Jurkat, Clone E6-1 (cell line): ENCODE results near the gene POP5.
"Not testable (repeated sequence)": the region's sequence is repeated elsewhere in the genome, so short reads cannot be mapped to it uniquely, and the experiment has no call there.

Experiments
- DNase-seq: peaks from one replicate; pipeline ENCODE4 v3.0.0-alpha.2; 2011; ENCODE audit warnings: low read depth, low spot score
- H3K4me3 ChIP-seq: 2 replicates; pipeline ENCODE4 v1.5.1; 2011; ENCODE audit warnings: mild to moderate bottlenecking, low read length, control low read depth, moderate library complexity

Gene POP5

DNA sequence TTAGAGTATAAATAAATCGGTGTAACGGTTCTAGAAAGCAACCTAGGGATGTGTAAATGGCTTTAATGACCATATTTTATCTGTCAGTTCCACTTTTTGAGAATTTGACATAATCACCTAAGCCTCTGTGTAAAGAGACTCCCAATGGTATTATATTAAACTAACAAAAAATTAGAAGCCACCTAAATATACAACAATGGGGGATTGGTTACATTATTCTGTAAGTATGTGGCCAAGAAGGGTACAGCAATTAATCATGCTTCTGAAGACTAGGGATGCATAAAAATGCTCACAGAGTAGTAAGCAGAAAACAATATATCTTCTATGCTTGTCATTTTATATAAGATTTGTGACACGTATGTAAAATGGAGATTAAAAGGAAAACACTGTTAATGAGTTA is 36.5 kb downstream of the POP5 start:
- DNase-seq = no peak
- no peak overlapping the region for H3K4me3 ChIP-seq

- no peak overlapping the region for H3K4me3 ChIP-seq
- no peak for DNase-seq
These were observed 39.0 kb downstream of the POP5 start for GRCh38 chr12:120542166-120542565.

DNA sequence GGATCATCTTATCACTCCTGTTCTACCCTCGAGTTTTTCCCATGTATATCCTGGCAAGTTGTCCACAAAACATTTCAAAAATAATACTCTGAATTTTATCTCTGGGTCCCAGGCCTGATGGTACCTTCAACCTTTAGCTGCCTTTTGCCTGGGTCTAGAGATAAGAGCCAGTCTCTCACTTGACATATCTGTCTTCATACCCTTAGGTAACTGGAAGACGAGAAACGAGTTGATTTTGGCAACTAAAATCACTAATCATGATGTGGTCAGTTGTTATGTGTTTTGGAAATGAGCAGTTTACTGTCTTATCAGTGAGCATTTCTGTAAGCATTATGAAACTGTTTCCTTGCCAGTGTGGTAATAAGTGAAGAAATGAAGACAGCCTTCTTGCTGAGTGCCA is 40.8 kb downstream of the POP5 start:
- no peak overlapping the region for H3K4me3 ChIP-seq
- DNase-seq = no peak

GRCh38 chr12:120539303-120539702 is 41.9 kb downstream of the POP5 start:
- H3K4me3 ChIP-seq = no peak overlapping the region
- DNase-seq = no peak

DNA sequence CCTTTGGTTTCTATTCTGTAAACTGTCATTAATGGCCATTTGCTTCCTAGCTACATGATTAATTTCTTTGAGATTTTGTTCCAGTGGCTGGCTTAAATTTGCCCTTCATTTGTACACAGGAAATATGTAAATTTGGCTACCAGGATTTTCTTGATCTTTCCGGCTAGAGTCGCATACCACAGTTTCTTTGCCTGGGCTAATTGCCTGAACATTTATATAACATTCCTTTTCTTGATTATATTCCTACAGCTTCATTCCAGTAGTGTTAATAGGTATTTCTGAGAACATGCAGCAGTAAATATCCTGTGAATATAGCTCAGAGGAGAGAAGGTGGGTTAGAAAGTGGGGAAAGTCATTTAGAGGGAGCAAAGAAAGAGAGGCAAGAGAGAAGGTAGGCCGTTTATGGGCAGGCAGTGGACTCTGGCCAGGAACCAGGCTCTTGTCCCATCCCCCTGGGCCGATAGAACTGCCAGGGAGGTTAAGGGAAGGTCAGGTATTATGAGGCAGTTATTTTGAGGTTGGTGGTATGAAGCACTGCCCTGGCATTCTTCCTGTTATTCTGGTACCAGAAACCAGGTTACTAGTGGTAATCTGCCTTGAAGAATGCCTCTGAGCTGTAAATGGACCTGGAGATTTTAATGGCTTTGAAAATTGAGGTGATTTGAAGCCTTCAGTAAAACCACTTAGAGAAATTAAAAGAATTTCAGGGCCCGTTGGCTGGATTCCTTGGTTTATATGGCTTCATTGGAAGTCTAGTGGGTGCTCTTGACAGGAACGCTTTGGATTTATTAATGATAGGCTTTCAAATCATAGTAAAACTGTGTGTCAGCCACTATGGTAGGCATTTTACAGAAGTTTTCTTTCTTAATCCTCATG is 42.7 kb downstream of the POP5 start:
- no peak for DNase-seq
- no peak overlapping the region for H3K4me3 ChIP-seq

DNA sequence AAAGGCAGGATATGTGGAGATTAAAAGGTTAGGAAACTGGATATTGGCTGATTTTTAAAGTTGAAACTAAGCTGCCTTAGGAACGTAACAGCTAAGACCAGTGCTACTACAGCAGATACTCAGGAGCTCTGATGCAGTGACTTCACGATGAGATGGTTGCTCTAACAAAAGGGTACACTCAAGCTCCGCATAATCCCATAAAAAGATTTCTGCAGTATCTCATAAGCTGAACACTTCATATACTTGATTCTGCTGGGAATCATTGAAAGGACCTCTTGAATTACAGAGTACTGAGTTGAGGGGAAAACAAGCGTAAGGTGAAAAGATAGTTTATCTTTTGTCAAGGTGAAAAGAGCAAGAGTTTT is 43.4 kb downstream of the POP5 start:
- no peak overlapping the region for H3K4me3 ChIP-seq
- DNase-seq = no peak

DNA sequence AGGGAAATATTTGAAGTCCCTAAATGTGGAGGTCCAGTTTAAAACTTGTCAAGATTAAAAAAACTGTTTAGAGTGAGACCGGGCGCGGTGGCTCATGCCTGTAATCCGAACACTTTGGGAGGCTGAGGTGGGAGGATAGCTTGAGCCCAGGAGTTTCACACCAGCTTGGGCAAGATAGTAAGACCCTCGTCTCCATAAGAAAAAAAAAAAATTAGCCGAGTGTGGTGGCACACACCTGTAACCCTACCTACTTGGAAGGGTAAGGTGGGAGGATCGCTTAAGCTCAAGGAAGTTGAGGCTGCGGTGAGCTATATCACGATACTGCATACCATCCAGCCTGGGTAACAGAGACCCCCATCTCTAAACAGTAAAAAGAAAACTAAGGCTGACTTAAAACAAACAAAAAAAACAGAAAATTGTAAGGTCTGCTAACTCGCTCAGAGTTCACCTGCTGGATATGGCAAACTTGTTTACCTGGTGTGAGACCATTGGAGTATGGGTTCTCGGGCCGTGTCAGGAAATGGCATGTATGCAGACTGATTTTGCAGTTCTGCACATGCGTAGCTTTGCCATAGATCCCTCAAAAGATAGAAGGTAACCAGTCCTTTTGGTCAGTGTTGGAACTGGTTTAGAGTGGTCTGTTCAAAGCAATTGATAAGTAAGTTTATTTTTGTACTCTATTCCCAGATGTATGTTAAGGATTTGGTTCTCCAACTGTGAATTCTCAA is 45.0 kb downstream of the POP5 start:
- DNase-seq = no peak
- H3K4me3 ChIP-seq = no peak overlapping the region

- peak overlapping the region; percentile 77 for H3K4me3 ChIP-seq
- DNase-seq = no peak
These were observed 46.2 kb downstream of the POP5 start for GRCh38 chr12:120534703-120535655.

DNA sequence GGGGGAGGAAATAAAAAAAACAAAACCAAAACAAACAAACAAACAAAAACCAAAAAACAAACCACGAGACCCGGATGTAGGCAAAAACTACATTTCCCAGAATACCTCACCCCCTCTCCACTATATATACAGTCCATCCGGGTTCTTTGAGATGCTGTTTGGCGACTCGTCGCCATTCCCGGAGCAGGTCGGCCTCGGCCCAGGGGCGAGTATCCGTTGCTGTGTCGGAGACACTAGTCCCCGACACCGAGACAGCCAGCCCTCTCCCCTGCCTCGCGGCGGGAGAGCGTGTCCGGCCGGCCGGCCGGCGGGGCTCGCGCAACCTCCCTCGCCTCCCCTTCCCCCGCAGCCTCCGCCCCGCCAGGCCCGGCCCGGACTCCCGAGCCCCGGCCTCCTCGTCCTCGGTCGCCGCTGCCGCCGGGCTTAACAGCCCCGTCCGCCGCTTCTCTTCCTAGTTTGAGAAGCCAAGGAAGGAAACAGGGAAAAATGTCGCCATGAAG is 46.9 kb downstream of the POP5 start, which contains the start of gene RNF10:
Gene RNF10, plus strand, starts transcription at position 154 of the 500 bp plus-strand sequence. CDS start 456 bp downstream, outside the sequence.
- peak; percentile 92 for DNase-seq
- H3K4me3 ChIP-seq = peak within 1 kb of the TSS; percentile 77

DNA sequence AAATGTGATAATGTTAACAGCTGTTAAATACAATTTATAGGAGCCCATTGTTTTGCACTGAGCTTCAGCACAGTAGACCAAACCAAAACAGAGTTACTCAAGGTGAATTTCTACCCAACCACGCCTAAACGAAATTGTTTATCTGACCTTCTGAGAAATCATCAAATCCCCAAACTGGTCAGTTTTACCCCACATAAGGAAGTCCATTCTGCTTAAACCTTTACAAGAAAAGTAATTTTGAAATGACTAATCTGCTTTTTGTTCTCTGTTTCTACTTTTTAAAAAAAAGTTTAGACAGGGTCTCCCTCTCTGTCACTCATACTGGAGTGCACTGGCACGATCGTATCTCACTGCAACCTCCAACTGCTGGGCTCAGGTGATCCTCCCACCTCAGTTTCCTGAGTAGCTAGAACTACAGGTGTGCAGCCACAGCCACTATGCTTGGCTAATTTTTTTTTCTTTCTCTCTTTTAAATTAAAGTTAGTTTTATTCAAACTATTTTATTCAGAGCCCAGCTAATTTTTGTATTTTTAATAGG is 48.4 kb downstream of the POP5 start:
- no peak overlapping the region for H3K4me3 ChIP-seq
- no peak for DNase-seq

GRCh38 chr12:120530418-120530761 is 50.8 kb downstream of the POP5 start:
- DNase-seq, H3K4me3 ChIP-seq: not testable (repeated sequence)

DNA sequence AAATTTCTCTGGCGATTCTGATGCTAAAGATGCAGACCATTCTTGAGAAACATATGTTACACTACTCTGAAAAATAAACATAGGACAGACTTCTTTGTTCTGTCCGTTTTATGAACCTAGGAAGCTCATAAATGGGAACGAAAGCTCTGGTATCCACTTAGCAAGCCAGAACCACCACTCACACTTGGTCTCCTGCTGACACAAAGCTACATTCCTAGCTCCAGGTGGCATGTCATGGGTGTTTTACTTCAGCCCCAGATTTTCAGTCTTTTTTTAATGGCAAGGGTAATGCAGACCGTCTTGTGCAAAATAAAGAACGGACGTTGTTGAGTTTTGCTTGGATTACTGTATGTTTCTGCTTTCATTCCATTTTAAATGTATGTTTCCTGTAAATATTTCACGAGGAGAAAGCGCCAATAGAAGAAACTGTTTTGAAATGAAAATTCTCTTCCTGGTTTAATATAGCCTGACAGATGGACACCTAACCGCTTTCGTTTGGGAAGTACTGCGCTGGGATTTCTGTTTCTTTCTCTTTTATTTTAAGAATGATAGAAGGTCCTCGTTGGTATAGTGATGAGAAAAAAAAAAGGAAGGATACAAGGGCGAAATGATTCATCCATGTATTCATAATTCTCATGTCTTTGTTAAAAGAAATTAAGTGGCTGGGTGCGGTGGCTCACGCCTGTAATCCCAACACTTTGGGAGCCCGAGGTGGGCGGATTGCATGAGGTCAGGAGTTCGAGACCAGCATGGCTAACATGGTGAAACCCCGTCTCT is 51.4 kb downstream of the POP5 start:
- peak overlapping the region; percentile 98 for H3K4me3 ChIP-seq
- DNase-seq = no peak

DNA sequence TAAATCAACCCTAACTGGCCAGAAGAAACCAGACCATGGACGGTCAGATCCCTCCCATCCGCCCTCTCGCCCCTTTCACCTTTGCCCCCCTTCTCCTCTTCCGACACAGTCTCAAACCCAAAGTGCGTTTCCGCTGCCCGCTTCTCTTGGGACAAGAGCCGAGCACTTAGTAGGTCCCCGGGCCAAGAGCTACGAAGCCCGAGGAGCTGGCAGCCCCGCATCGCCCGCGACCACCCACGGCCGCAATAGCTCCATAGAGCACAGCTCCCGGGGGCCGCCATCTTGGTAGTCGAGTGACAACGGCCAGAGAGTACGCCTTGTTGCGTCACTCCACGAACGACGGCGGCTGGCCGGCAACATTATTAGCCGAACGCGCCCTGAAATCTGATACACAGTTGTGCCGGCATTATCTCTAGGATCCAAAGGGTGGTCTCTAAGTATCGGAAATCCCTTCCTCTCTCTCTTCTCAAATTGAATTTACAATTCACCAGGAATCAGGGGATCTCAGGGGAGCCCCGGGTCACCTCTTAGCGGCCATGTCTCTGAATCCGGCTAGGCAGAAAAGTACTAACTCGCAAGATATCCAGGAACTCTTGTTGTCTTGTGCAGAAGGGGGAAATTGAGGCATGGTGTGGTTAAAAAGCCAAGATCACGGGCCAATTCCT is 52.2 kb downstream of the POP5 start, which contains the start of gene COQ5:
Gene COQ5, minus strand, starts transcription at position 298 of the 665 bp plus-strand sequence. Its CDS starts 17 bp downstream, at position 281.
- H3K4me3 ChIP-seq = peak within 1 kb of the TSS; percentile 98
- DNase-seq = peak; percentile 75
